SK-N-SH (cell line): Measurements from ENCODE around the gene NLRC5. TPM values are rescaled to one million over a fixed set of nuclear protein-coding genes. Genes with fewer than 3 reads are reported as not detected.

Experiments used
- CTCF ChIA-PET: fragments of 300-600, 350-600 bp; formaldehyde crosslinking; extraction: SDS; loops from one replicate; lab custom pipeline; 2021; lab: Yijun Ruan, JAX
- POLR2A ChIA-PET: fragments of 350-600 bp; sonication (Branson Sonifier 250); formaldehyde crosslinking; extraction: SDS; loops from one replicate; lab custom pipeline; 2020; ENCODE audit warnings: antibody characterized with exemption, inconsistent platforms; lab: Yijun Ruan, JAX
- DNase-seq: peaks from one replicate; pipeline ENCODE4 v3.0.0; 2012
- H2AFZ ChIP-seq: fragments of 200-600 bp; sonication (generic); 2 replicates; pipeline ENCODE4 v1.8.1; 2016; ENCODE audit warnings: antibody characterized with exemption, mild to moderate bottlenecking, low read depth
- H3F3A ChIP-seq: fragments of 200-600 bp; sonication (generic); replicated peaks from 2 replicates; pipeline ENCODE3; 2016; ENCODE audit warnings: antibody characterized with exemption, mild to moderate bottlenecking; ENCODE audit not compliant: insufficient read depth
- H3K27ac ChIP-seq, 2 experiments: fragments of 200-500 bp in 1 of 2; fragments of 200-600 bp in 1 of 2; sonication (Bioruptor generic) in 1 of 2; sonication (generic), shearing (Covaris generic) in 1 of 2; 2 replicates each; pipeline versions ENCODE4 v1.5.1 to v1.6.1; 2014 to 2016; ENCODE audit warnings: low read depth in 2 of 2, inconsistent platforms in 1 of 2, low read length in 1 of 2, mild to moderate bottlenecking in 1 of 2, mixed read lengths in 1 of 2
- H3K27me3 ChIP-seq: fragments of 200-600 bp; sonication (generic), shearing (Covaris generic); 2 replicates; pipeline ENCODE4 v1.6.1; 2016; ENCODE audit warnings: mixed run types; ENCODE audit not compliant: insufficient read depth
- H3K36me3 ChIP-seq, 2 experiments: fragments of 200-500 bp in 1 of 2; fragments of 200-600 bp in 1 of 2; sonication (Bioruptor generic) in 1 of 2; sonication (generic) in 1 of 2; replicated peaks in 1 of 2; 2 replicates each; pipeline versions ENCODE3 to v1.5.1; 2014 to 2016; ENCODE audit warnings: low read length in 1 of 2, mild to moderate bottlenecking in 1 of 2; ENCODE audit not compliant: insufficient read depth in 2 of 2, control insufficient read depth in 1 of 2
- H3K4me1 ChIP-seq, 2 experiments: fragments of 200-500 bp in 1 of 2; fragments of 200-600 bp in 1 of 2; sonication (Bioruptor generic) in 1 of 2; sonication (generic), shearing (Covaris generic) in 1 of 2; 2 replicates each; pipeline versions ENCODE4 v1.5.1 to v1.6.1; 2014 to 2016; ENCODE audit warnings: low read depth in 1 of 2, low read length in 1 of 2, mixed run types in 1 of 2; ENCODE audit not compliant: insufficient read depth in 2 of 2, control insufficient read depth in 1 of 2
- H3K4me2 ChIP-seq: fragments of 200-600 bp; sonication (generic), shearing (Covaris generic); 2 replicates; pipeline ENCODE4 v1.6.1; 2017; ENCODE audit warnings: mixed run types
- H3K4me3 ChIP-seq, 2 experiments: fragments of 200-500 bp in 1 of 2; fragments of 200-600 bp in 1 of 2; sonication (Bioruptor generic) in 1 of 2; sonication (generic), shearing (Covaris generic) in 1 of 2; 2 replicates each; pipeline versions ENCODE4 v1.5.1 to v1.8.1; 2014 to 2016; ENCODE audit warnings: low read depth in 2 of 2, inconsistent platforms in 1 of 2, low read length in 1 of 2, mild to moderate bottlenecking in 1 of 2, mixed read lengths in 1 of 2, moderate library complexity in 1 of 2
- H3K79me2 ChIP-seq: fragments of 200-600 bp; sonication (generic); 2 replicates; pipeline ENCODE4 v1.8.1; 2017; ENCODE audit warnings: mild to moderate bottlenecking; ENCODE audit not compliant: insufficient read depth
- H3K9ac ChIP-seq: fragments of 200-600 bp; sonication (generic); 2 replicates; pipeline ENCODE4 v1.6.1; 2017; ENCODE audit warnings: mixed run types
- H3K9me2 ChIP-seq: fragments of 200-600 bp; sonication (generic); 2 replicates; pipeline ENCODE4 v1.6.1; 2017; ENCODE audit warnings: mixed run types
- H3K9me3 ChIP-seq: fragments of 200-600 bp; sonication (generic); 2 replicates; pipeline ENCODE4 v1.6.1; 2017; ENCODE audit warnings: mixed run types, mild to moderate bottlenecking, moderate library complexity
- H4K20me1 ChIP-seq: fragments of 200-600 bp; sonication (generic); 2 replicates; pipeline ENCODE4 v1.6.1; 2017; ENCODE audit warnings: mild to moderate bottlenecking, mixed run types; ENCODE audit not compliant: insufficient read depth
- CHD2 ChIP-seq: fragments of 150-350 bp; IDR thresholded peaks from 2 replicates; pipeline ENCODE4 v1.6.1; 2018; ENCODE audit warnings: low read length; ENCODE audit not compliant: partially characterized antibody
- CTCF ChIP-seq: fragments of 200-600 bp; sonication (generic); IDR thresholded peaks from 2 replicates; pipeline ENCODE4 v1.6.1; 2017; ENCODE audit warnings: antibody characterized with exemption, mild to moderate bottlenecking, moderate library complexity
- ELF1 ChIP-seq: IDR thresholded peaks from 2 replicates; pipeline ENCODE4 v1.4.0; 2012
- EP300 ChIP-seq, 2 experiments: IDR thresholded peaks; 2 replicates each; pipeline versions ENCODE4 v1.4.0 to v1.6.1; 2012; ENCODE audit warnings: borderline replicate concordance in 1 of 2, low read depth in 1 of 2, low read length in 1 of 2
- EZH2phosphoT487 ChIP-seq: fragments of 200-600 bp; sonication (generic); IDR thresholded peaks from 2 replicates; pipeline ENCODE4 v1.6.1; 2017; ENCODE audit warnings: low read depth, mixed run types, mild to moderate bottlenecking, antibody characterized with exemption, moderate library complexity, borderline replicate concordance
- FOSL2 ChIP-seq: IDR thresholded peaks from 2 replicates; pipeline ENCODE4 v1.4.0; 2012; ENCODE audit warnings: low read depth, mild to moderate bottlenecking, moderate library complexity, borderline replicate concordance
- FOXJ3 ChIP-seq: sonication (generic); formaldehyde crosslinking; IDR thresholded peaks from 2 replicates; pipeline ENCODE4 v1.5.1; 2020; ENCODE audit warnings: mild to moderate bottlenecking, missing genetic modification reagents
- FOXM1 ChIP-seq: IDR thresholded peaks from 2 replicates; pipeline ENCODE4 v1.4.0; 2012; ENCODE audit warnings: low read depth, mild to moderate bottlenecking
- GABPA ChIP-seq: IDR thresholded peaks from 2 replicates; pipeline ENCODE4 v1.4.0; 2012; ENCODE audit warnings: low read depth, mild to moderate bottlenecking
- MEF2A ChIP-seq: IDR thresholded peaks from 2 replicates; pipeline ENCODE4 v1.4.0; 2012; ENCODE audit warnings: low read depth, borderline replicate concordance
- MXI1 ChIP-seq: IDR thresholded peaks from 2 replicates; pipeline ENCODE4 v1.6.1; 2012; ENCODE audit warnings: mild to moderate bottlenecking, low read depth, low read length, improper control_type of control experiment
- NRF1 ChIP-seq: IDR thresholded peaks from 2 replicates; pipeline ENCODE4 v1.6.1; 2012; ENCODE audit warnings: low read depth, mild to moderate bottlenecking, low read length
- POLR2AphosphoS5 ChIP-seq: IDR thresholded peaks from 2 replicates; pipeline ENCODE4 v1.6.1; 2012; ENCODE audit warnings: low read depth, low read length
- RCOR1 ChIP-seq: fragments of 150-350 bp; IDR thresholded peaks from 2 replicates; pipeline ENCODE4 v1.6.1; 2017; ENCODE audit warnings: antibody characterized with exemption, low read length
- RXRA ChIP-seq: IDR thresholded peaks from 2 replicates; pipeline ENCODE4 v1.4.0; 2012; ENCODE audit warnings: low read depth, mild to moderate bottlenecking, borderline replicate concordance
- SMC3 ChIP-seq: IDR thresholded peaks from 2 replicates; pipeline ENCODE4 v1.6.1; 2012; ENCODE audit warnings: low read depth, low read length, improper control_type of control experiment
- TCF12 ChIP-seq: IDR thresholded peaks from 2 replicates; pipeline ENCODE4 v1.4.0; 2012
- USF1 ChIP-seq: IDR thresholded peaks from 2 replicates; pipeline ENCODE4 v1.4.0; 2012; ENCODE audit warnings: low read depth, borderline replicate concordance
- YY1 ChIP-seq: IDR thresholded peaks from 2 replicates; pipeline ENCODE4 v1.4.0; 2012; ENCODE audit warnings: low read depth, mild to moderate bottlenecking
- WGBS: methylation state at CpG from one replicate; pipeline ENCODE4 v1.1.6; 2017; ENCODE audit warnings: low lambda C conversion rate; 5-methylcytosine and 5-hydroxymethylcytosine counted together
- polyA plus RNA-seq, 3 experiments: library from polyadenylated mRNA; depleted of rRNA; stranded (reverse); fragments of >200 nt; gene quantifications; 2 replicates each; pipeline ENCODE4 v1.2.3, GENCODE V29; 2012
- TF ChIP-seq, protein P1 (sequence below): fragments of 150-350 bp; IDR thresholded peaks from 2 replicates; pipeline ENCODE4 v1.6.1; 2016; ENCODE audit warnings: mild to moderate bottlenecking, low read depth, low read length
- TF ChIP-seq, protein P2 (sequence below): fragments of 150-350 bp; IDR thresholded peaks from 2 replicates; pipeline ENCODE4 v1.6.1; 2017; ENCODE audit warnings: antibody characterized with exemption, low read length, low read depth, borderline replicate concordance
- TF ChIP-seq, protein P3 (sequence below): IDR thresholded peaks from 2 replicates; pipeline ENCODE4 v1.4.0; 2012; ENCODE audit warnings: low read depth, borderline replicate concordance

NLRC5 gene
- polyA plus RNA-seq, 1 of the 3 experiments (the other 2 are of a cell fraction): 6.5 TPM

- no peak for TF ChIP-seq CHD2
- TF ChIP-seq FOSL2: no peak
- TF ChIP-seq YY1: no peak
- no peak for TF ChIP-seq CTCF
- no peak for TF ChIP-seq ELF1
- TF ChIP-seq FOXM1: no peak
- no peak for TF ChIP-seq POLR2AphosphoS5
- TF ChIP-seq NRF1: no peak
- no peak for TF ChIP-seq MXI1
- TF ChIP-seq, all 33 proteins: peak for 0
These were observed 12.1 kb upstream of the NLRC5 start (continued) for GRCh38 chr16:56977216-56977615.

- no peaks in the 10 kb centered on the region for H3K79me2 ChIP-seq
- H3K9me2 ChIP-seq: no peaks in the 10 kb centered on the region
- TF ChIP-seq FOXJ3 (CRISPR knock-in tag) (no peak), FOXM1 (no peak), SMC3 (no peak), EZH2phosphoT487 (no peak), EP300 (IDR thresholded peaks at IDR 0.05; ENCODE audit: borderline replicate concordance in 1 of 2, low read depth in 1 of 2, low read length in 1 of 2) (no peak), RCOR1 (no peak), NRF1 (no peak), TCF12 (no peak), RXRA (no peak), FOSL2 (no peak), MEF2A (no peak), GABPA (no peak), USF1 (no peak)
- TF ChIP-seq, protein P1, sequence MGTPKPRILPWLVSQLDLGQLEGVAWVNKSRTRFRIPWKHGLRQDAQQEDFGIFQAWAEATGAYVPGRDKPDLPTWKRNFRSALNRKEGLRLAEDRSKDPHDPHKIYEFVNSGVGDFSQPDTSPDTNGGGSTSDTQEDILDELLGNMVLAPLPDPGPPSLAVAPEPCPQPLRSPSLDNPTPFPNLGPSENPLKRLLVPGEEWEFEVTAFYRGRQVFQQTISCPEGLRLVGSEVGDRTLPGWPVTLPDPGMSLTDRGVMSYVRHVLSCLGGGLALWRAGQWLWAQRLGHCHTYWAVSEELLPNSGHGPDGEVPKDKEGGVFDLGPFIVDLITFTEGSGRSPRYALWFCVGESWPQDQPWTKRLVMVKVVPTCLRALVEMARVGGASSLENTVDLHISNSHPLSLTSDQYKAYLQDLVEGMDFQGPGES: no peak
- TF ChIP-seq, protein P2, sequence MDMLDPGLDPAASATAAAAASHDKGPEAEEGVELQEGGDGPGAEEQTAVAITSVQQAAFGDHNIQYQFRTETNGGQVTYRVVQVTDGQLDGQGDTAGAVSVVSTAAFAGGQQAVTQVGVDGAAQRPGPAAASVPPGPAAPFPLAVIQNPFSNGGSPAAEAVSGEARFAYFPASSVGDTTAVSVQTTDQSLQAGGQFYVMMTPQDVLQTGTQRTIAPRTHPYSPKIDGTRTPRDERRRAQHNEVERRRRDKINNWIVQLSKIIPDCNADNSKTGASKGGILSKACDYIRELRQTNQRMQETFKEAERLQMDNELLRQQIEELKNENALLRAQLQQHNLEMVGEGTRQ: no peak
- TF ChIP-seq, protein P3, sequence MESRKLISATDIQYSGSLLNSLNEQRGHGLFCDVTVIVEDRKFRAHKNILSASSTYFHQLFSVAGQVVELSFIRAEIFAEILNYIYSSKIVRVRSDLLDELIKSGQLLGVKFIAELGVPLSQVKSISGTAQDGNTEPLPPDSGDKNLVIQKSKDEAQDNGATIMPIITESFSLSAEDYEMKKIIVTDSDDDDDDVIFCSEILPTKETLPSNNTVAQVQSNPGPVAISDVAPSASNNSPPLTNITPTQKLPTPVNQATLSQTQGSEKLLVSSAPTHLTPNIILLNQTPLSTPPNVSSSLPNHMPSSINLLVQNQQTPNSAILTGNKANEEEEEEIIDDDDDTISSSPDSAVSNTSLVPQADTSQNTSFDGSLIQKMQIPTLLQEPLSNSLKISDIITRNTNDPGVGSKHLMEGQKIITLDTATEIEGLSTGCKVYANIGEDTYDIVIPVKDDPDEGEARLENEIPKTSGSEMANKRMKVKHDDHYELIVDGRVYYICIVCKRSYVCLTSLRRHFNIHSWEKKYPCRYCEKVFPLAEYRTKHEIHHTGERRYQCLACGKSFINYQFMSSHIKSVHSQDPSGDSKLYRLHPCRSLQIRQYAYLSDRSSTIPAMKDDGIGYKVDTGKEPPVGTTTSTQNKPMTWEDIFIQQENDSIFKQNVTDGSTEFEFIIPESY: no peak
- 92% methylated on average over 5 of the region's 11 CpGs for WGBS
- no peak overlapping the region for H2AFZ ChIP-seq
- no peak overlapping the region for H3K9ac ChIP-seq
- H3K9me3 ChIP-seq: no peaks in the 10 kb centered on the region
- no peaks in the 10 kb centered on the region for H4K20me1 ChIP-seq
- H3K27ac ChIP-seq: no peak overlapping the region
- H3K4me2 ChIP-seq: no peak overlapping the region
- POLR2A ChIA-PET: interaction anchor here (0.6 kb wide), 1 partner anchor 103 kb away, joined by 3 read pairs; no protein-coding TSS in a partner anchor
- DNase-seq: no peak
- no peaks in the 10 kb centered on the region for H3K36me3 ChIP-seq
- H3K4me3 ChIP-seq: no peak overlapping the region
- peaks cover 0 to 2% of the 10 kb centered on the region in 2 experiments; a peak in 1 of 4 replicates for H3K4me1 ChIP-seq
- no peaks in the 10 kb centered on the region for H3K27me3 ChIP-seq
- H3F3A ChIP-seq: no peaks in the 10 kb centered on the region
- CTCF ChIA-PET: interaction anchor here (0.9 to 4.8 kb wide), 6 partner anchors 13 to 184 kb away, joined by 3 to 27 read pairs (median 4); no protein-coding TSS in a partner anchor
These were observed 11.4 kb upstream of the NLRC5 start for GRCh38 chr16:56977823-56978430.
